H1 (cell line): ENCODE measurements around the gene ZNF660. TPM values are rescaled to one million over a fixed set of nuclear protein-coding genes. Genes with fewer than 3 reads are reported as not detected.

Experiments
- SUZ12 ChIP-seq: fragments of 200-600 bp; sonication (generic); IDR thresholded peaks from 2 replicates; pipeline ENCODE4 v1.6.1; 2012; ENCODE audit warnings: mild to moderate bottlenecking, inconsistent platforms, low read length, moderate library complexity, mixed read lengths
- polyA plus RNA-seq, 7 experiments: library from polyadenylated mRNA; depleted of rRNA in 3 of 7; stranded (reverse) in 5 of 7; unstranded in 2 of 7; fragments of >200 nt in 5 of 7; fragments of 200-250 nt in 2 of 7; gene quantifications; 1 replicate in 5 of 7; 2 replicates in 1 of 7; 4 replicates in 1 of 7; pipeline versions ENCODE4 v1.2.1 to v1.2.3, GENCODE V29; 2011 to 2013; ENCODE audit warnings: missing spikeins in 2 of 7, mixed read lengths in 2 of 7
- total RNA-seq: library from RNA; stranded (reverse); fragmentation: NEBNext Ultra II Directional; extraction: Animal tissue kit (Norgen Biotek cat#: 25700); gene quantifications from 2 replicates; pipeline ENCODE4 v1.2.1, GENCODE V29; 2021

The ZNF660 gene
- total and polyA plus RNA-seq, 2 of the 8 experiments (the other 6 are each of a cell fraction or from before 2014, with no cell fraction given), result 3.1 to 13.0 TPM

DNA sequence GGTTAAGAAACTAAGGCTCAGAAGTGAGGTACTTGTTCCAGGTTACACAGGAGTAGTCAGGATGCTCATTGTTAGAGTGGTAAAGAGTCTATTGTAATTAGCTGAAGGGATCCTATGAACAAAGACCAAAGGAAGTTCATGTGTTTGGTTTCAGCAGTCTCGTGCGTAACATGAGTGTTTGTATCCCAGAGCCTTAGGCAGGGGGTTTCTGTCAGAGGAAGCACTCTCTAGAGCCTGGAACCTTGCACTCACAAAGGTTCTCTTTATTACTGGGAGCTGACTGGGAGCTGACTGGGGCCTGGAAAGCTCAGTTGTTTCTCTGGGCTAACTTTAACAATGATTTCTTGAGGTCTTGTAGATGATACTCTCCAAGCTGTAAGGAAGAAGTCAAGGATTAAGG lies 44.0 kb downstream of the ZNF660 start (continued):
- TF ChIP-seq SUZ12, result no peak
